ENCODE results near the gene AGAP2.

The AGAP2 gene

DNA sequence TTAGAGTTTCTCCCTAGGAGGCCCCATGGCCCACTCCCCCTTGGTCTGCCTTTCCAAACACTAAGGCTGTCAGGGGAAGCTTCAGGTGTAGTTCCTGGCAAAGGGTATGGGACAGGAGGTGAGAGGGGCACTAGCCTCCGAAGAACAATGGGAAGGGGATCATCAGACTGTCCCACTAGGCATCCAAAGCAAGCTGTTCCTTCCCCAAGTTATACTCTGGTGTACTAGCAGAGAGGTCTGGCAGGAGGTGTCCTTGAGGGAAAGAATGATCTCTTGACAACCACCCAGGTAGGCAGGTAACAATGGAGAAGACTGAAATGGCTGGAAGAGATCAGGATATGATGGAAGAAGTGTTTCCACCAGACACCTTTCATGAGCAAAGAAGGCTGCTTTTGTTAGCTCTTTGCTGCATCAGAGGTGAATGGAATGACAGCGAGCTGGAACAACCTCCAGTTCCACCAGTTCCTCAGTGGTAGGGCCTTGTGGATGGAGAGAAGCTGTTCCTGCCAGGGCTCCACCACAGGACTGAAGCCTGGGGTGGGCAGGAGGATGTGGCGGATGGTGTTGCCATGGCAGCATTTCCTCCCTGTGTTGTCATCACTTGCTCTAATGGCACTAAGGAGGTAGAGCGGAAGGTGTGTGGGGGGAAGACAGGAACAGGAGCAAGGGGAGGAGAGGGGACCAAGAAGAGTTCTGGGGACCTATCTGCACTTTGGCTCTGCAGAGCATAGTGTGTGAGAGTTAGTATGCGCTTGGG lies 2.3 kb upstream of the AGAP2 start:
- peak overlapping the region; percentile 62 for H3K4me3 ChIP-seq (ENCODE audit: low read depth, low read length)
- peak; percentile 46 for DNase-seq (ENCODE audit: low read depth)
- TF ChIP-seq, protein P1, sequence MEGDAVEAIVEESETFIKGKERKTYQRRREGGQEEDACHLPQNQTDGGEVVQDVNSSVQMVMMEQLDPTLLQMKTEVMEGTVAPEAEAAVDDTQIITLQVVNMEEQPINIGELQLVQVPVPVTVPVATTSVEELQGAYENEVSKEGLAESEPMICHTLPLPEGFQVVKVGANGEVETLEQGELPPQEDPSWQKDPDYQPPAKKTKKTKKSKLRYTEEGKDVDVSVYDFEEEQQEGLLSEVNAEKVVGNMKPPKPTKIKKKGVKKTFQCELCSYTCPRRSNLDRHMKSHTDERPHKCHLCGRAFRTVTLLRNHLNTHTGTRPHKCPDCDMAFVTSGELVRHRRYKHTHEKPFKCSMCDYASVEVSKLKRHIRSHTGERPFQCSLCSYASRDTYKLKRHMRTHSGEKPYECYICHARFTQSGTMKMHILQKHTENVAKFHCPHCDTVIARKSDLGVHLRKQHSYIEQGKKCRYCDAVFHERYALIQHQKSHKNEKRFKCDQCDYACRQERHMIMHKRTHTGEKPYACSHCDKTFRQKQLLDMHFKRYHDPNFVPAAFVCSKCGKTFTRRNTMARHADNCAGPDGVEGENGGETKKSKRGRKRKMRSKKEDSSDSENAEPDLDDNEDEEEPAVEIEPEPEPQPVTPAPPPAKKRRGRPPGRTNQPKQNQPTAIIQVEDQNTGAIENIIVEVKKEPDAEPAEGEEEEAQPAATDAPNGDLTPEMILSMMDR (IDR thresholded peaks at IDR 0.05; ENCODE audit: low read depth, low read length, missing control alignments), result no peak

DNA sequence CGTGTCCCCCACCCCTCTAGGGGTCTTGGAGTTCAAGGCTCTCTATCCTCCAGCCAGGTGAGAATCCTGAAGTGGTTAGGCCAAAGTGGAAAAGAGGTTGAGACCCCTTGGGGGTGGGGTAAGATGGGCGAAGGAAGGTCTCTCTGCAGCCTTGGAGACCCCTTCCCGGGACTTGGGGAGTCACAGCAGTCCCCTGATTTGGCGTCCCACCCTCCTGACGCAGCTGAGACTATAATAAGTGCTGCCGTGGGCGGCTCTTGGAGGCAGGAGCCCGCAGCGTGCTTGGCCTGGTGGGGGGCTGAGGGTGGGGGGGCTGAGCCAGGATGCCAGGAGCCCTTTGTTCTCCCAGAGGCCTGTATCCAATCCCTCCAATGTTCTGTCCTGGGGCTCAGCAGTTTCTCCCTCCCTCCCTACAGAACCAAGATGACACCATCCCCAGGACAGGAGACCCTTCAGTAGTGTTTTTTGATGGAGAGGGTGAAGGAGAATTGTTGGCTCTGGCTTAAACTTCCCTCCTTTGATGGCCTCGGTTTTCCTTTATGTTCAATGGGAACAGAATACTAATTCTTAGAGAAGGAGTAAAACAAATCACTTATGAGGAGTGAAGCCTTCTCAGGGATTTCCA lies 1.5 kb upstream of the AGAP2 start:
- TF ChIP-seq, protein P1 (IDR thresholded peaks at IDR 0.05; ENCODE audit: low read depth, low read length, missing control alignments), result no peak
- no peak overlapping the region for H3K4me3 ChIP-seq (ENCODE audit: low read depth, low read length)
- DNase-seq (ENCODE audit: low read depth), result no peak

DNA sequence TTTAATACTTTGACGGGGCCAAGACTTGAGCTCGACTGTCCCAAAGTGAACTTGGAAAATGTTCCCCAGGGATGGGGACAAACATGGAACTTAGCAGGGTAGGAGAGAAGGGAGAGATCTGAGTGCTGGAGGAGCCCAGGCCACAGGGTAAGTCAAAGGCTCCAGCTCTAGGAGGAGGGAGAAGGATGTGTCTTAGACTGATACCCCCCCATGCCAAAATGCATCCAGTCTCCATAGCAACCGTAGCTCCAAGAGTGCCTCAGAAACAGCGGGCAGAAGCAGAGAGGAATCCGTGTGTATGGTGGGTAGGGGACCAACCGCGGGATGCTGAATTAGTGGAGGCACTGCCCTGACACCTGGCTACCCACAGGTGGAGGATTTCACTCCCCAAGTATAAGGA lies 845 bp upstream of the AGAP2 start:
- no peak for DNase-seq (ENCODE audit: low read depth)
- TF ChIP-seq, protein P1 (IDR thresholded peaks at IDR 0.05; ENCODE audit: low read depth, low read length, missing control alignments), result no peak
- H3K4me3 ChIP-seq (ENCODE audit: low read depth, low read length), result no peak overlapping the region

DNA sequence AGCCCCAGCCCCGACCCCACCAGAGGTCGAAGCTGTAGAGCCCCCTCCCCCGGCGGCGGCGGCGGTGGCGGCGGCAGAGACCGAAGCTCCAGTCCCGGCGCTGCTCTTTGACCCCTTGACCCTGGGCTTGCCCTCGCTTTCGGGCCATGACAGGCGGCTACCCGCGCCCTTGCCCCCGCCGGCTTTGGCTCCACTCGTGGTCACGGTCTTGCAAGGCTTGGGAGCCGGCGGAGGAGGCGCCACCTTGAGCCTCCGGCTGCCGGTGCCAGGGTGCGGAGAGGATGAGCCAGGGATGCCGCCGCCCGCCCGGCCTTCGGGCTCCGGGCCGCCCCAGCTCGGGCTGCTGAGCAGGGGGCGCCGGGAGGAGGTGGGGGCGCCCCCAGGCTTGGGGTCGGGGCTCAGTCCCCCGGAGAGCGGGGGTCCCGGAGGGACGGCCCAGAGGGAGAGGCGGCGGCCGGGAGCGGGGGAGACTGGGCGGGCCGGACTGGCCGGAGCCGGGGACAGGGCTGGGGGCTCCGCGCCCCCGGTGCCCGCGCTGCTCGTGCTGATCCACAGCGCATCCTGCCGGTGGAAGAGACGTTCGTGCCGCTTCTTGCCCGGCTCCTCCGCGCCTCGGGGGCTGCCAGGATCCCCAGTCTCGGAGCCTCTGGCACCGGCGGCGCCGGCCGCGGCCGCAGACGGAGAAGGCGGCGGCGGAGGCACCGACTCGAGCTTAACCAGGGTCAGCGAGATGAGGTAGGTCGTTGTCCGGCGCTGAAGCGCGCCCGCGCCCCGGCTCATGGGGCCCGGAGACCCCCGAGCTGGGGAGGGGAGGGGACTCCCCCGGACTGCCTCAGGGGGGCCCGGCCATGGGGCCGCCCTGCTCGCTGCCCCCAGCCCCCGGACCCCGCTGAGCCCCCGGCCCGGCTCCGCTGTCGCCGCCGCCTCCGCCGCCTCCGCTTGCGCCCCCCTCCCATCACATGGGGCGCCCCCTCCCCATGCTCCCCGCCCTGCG lies 778 bp downstream of the AGAP2 start:
- H3K4me3 ChIP-seq (ENCODE audit: low read depth, low read length), result no peak overlapping the region
- TF ChIP-seq, protein P1 (IDR thresholded peaks at IDR 0.05; ENCODE audit: low read depth, low read length, missing control alignments), result no peak
- no peak for DNase-seq (ENCODE audit: low read depth)

- TF ChIP-seq, protein P1 (IDR thresholded peaks at IDR 0.05; ENCODE audit: low read depth, low read length, missing control alignments), result no peak
- DNase-seq (ENCODE audit: low read depth), result no peak
- H3K4me3 ChIP-seq (ENCODE audit: low read depth, low read length), result no peak overlapping the region
Measured at GRCh38 chr12:57736741-57737466, 1.6 kb downstream of the AGAP2 start.
